Choroid plexus epithelial cell (primary cell): ENCODE data around the gene SLC17A7.
"Not testable (repeated sequence)": the region's sequence is repeated elsewhere in the genome, so short reads cannot be mapped to it uniquely, and the experiment has no call there.

Experiments used
- DNase-seq: peaks from one replicate; pipeline ENCODE4 v3.0.0-alpha.2; 2010; ENCODE audit warnings: low read depth
- H3K4me3 ChIP-seq: 2 replicates; pipeline ENCODE4 v1.5.1; 2011; ENCODE audit warnings: low read depth, mild to moderate bottlenecking, control low read depth, low read length, moderate library complexity
- CTCF ChIP-seq: conservative IDR thresholded peaks from 2 replicates; pipeline ENCODE4 v1.5.1; 2011; ENCODE audit warnings: low read depth, mild to moderate bottlenecking, control low read depth, inconsistent platforms, low read length, moderate library complexity

SLC17A7 gene

GRCh38 chr19:49468199-49468598 lies 26.9 kb upstream of the SLC17A7 start:
- TF ChIP-seq CTCF, result no peak
- H3K4me3 ChIP-seq, result no peak overlapping the region
- DNase-seq, result no peak

GRCh38 chr19:49465371-49465770 lies 24.0 kb upstream of the SLC17A7 start:
- no peak for TF ChIP-seq CTCF
- no peak for DNase-seq
- no peak overlapping the region for H3K4me3 ChIP-seq

GRCh38 chr19:49463960-49464740 lies 22.8 kb upstream of the SLC17A7 start:
- DNase-seq, result no peak
- no peak for TF ChIP-seq CTCF
- no peak overlapping the region for H3K4me3 ChIP-seq

GRCh38 chr19:49462492-49462891 lies 21.2 kb upstream of the SLC17A7 start:
- no peak for TF ChIP-seq CTCF
- H3K4me3 ChIP-seq, result no peak overlapping the region
- DNase-seq, result no peak

GRCh38 chr19:49461656-49462055 lies 20.3 kb upstream of the SLC17A7 start:
- H3K4me3 ChIP-seq, result no peak overlapping the region
- TF ChIP-seq CTCF, result no peak
- DNase-seq, result no peak

- not testable (repeated sequence) for H3K4me3 ChIP-seq, DNase-seq
Observed at GRCh38 chr19:49461130-49461529, 19.8 kb upstream of the SLC17A7 start.

GRCh38 chr19:49459388-49459787 lies 18.1 kb upstream of the SLC17A7 start:
- no peak overlapping the region for H3K4me3 ChIP-seq
- TF ChIP-seq CTCF, result no peak
- no peak for DNase-seq

- no peak for DNase-seq
- no peak overlapping the region for H3K4me3 ChIP-seq
- TF ChIP-seq CTCF, result no peak
Observed at GRCh38 chr19:49458567-49458903, 17.2 kb upstream of the SLC17A7 start.
